Measurements from ENCODE around the gene FUOM.
"Not testable (repeated sequence)": the region's sequence is repeated elsewhere in the genome, so short reads cannot be mapped to it uniquely, and the experiment has no call there.

The FUOM gene

DNA sequence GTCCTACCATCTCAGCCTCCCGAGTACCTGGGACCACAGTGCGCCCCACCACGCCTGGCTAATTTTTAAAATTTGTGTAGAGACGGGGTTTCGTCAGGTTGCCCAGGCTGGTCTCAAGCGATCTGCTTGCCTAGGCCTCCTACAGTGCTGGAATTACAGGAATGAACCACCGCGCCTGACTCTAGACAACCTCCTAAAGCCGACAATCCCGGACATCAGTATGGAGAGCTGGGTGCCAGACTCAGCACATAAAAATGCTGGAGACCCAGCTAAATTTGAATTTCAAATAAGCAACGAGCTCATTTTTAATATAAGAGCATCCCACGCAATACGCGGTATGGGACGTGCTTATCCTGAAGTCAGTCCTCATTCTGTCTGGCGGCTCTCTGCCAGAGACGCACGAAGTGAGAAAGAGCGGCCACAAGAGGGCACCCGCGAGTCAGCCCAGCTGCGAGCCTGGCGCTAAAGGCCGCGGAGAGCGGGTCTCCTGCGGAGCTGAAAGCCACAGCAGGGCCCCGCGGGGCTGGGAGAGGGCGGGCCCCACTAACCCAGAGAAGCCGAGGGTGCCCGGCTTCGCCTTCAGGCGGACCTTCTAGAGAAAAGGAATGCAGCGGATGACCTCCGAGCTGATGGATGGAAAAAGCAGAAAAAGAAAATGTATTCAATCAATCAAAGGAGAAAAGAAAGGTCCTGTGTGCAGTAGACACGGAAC, 28.2 kb downstream of the FUOM start:
- DNase-seq (ENCODE audit: low spot score) = peak; percentile 86

DNA sequence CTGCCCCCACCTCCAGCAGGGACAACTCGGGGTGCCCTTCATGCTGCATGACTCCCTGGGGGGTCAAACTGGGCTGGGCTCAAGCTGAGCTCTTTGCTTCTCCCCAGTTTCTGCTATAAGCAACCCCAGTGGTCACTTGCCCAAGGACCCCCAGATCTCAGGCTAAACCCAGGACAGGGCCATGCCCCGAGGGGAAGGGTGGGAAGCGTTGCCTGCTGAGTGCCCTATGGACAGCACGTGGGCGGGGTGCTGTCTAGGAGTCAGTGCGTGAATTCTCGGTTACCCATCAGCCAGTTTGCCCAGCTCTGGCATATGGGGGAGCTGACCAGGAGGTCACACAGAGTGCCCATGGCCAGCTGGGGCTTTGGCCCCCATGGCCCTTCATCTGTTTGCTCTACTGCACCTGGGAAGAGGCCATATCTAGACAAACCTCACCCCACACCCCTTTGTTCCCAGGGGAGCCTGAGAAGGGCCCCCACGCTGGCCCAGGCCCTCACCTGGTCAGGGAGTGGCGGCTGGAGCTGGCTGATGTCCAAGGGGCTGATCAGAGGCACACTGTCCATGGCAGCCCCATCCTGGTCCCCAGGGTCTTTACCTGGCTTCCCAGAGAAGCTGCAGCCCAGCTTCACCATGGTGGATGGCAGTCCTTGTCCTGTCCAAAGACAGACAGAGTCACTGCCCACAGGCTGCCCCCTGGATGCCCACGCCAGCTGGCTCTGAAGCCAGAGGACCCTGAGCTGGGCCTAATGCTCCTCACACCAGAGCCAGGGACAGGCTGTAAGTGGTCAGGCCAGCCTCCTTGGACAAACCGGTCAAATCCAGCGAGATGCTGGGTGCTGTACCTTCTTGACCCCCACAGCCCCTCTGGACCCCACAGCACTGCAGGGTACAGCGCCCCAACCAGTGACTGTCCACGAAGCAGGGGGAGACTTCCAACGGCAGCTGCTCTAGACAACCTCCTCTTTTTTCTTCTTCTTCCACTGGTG, 29.2 kb downstream of the FUOM start:
- no peak for DNase-seq (ENCODE audit: low spot score)

DNA sequence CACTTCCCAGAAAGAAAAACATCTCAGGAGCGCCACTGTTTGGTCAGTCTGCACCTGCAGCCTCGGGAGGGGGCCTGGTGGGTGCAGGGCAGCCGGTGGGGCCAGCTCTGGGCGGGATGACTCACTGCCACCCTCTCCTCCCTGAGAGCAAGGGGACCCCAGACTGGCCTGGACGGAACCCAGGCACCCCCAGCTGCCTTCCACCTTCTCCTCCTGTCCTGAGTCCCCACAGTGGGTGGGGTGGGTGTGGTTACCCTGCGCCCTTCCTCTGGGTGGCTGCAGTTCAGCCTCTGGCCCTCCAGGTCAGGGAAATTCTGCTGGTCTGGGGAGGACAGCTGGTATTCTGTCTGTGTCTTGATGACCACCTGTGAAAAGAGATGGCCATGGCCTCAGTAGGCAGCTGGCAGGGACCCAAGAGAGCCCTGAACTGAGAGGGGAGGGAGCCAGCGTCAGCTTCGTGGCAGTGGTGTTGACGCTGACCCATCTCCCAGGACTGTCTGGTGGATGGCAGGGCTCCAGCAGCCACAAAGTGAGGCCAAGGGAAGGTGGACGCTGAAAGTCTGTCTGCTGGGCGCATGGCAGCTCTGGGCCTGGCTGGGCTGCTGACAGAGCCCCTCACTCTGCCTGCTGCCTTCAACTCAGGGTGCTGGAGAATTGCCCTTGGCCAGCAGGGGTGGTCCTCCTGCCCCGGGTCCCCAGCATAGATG, 30.0 kb downstream of the FUOM start:
- no peak for DNase-seq (ENCODE audit: low spot score)

DNA sequence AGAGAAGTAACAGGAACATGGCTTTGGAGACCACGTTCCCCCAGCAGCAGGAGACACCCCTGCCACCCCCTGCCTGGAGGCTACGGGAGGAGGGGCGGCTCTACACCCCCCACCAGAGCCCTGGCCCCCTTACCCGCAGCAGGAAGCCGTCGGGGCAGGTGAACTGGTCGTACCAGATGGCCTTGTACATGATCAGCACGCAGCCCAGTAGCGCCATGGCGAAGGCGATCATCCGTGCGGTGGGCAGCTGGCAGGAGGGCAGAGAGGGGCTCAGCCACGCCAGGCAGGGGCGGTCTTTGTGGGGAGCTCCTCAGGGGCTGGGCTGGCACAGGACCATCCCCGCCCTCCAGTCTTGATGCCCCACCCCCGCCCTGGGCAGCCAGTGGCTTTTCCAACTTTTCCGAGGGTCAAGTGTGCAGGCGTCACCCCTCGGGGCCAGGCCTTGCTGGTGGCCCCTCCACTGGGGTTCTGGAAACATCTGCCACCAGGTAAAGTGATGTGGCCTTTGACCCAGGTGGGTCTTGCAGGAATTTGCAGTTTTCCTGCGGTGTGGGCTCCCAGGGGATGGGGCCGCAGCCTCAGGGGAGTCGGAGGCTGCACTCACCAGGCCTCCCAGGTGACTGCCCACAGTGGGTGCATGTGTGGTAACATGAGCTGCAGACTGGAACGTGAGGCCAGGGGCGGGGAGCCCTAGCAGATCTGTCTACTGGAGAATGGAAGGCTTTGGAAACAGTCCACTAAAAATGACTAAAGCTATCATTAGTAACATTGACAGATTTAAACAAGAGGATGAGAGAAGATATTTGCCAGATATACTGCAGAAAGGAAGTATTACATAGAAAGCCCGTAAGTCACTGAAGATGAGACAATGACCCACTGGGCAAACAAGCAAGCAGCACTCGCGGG, 30.8 kb downstream of the FUOM start:
- no peak for DNase-seq (ENCODE audit: low spot score)

DNA sequence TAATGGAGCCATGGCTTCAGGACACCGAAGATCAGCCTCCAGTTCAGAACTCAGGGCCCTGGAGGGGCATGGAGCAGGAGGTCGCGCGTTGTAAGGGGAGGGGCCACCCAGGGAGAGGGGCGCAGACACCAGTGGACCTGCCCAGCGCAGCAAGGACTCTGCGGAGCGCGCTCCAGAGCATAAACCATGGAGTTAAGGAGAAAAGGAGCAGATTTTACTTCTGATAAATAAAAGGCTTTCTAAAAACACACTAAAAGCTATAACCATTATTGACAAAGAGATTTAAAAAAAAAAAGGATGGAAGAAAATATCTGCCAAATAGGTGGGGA, 31.6 kb downstream of the FUOM start:
- DNase-seq (ENCODE audit: low spot score) = no peak

DNA sequence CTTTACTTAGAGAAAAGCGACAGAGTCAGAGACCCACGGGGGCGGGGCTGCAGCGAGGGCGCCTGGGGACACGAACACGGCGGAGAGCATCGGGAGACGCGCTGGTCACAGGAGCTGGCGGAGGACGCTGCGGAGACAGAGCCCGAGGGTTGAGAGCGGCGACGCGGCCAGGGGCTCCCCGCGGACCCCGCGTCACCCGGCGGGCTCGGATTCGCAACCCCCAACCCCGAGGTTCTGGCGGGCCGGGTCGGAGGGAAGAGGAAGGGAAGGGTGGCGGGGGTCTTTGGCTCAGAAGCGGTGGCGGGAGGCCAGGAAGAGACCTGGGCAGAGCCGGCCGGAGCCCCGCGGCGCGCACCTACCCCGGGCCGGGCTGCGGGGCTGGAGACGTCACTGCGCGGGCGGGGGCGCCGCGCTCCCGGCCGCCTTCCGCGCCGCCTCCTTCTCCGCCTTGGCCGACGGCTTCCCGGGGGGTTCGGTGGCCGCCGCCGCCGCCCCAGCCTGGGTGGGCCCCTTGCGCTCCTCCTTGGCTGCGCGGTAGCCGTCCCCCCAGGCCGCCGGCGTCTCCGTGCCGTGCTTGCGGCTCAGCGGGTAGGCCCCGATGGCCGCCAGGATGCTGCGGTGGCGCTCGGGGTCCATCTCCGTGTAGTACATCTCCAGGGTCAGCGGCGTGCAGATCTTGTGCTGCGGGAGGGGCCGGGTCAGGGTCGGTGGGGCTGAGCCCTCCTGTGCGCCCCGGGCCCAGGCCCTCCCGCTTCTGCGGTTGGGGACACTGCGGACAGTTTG, 32.2 kb downstream of the FUOM start:
- no peak for DNase-seq (ENCODE audit: low spot score)

DNA sequence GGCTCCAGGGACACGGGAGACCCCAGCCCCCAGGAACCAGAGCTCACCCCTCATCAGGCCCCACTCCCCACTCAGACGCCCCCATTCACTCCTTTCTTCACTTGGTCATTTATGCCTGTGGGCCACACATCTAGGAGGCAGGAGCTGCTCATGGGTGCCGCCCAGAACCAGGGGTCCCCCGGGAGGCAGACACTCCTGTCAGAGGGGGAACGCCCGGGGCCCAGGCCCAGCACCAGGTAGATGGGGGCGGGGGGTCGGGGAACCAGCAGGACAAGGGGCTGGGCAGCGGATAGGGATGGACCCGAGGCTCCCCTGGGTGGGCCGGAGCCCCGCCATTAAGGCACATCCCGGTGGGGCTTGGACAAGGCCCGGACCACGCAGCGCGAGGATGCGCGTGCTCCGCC, 33.0 kb downstream of the FUOM start:
- DNase-seq (ENCODE audit: low spot score) = no peak

DNA sequence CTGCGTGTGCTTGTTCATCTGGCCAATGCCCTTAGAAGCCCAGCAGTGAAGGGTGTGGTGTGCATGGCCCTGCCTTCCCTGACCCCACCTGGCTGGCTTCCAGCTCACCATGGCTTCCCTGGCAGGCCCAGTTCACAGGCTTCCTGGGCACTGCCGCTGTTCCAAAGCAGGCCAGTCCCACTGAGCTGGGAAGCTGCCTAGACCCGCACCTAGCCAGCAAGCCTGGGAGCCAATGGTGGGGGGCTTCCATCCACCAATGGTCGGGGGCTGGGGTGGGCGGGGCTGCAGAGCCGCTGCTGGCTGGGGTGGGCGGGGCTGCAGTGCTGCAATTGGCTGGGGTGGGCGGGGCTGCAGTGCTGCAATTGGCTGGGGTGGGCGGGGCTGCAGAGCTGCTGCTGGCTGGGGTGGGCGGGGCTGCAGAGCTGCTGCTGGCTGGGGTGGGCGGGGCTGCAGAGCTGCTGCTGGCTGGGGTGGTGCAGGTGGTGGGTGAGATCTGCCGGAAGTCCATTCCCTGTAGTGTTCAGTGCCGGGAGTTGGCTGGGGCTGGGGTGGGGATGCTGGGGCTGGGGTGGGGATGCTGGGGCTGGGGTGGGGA, 33.5 kb downstream of the FUOM start:
- peak; percentile 82 for DNase-seq (ENCODE audit: low spot score)

DNA sequence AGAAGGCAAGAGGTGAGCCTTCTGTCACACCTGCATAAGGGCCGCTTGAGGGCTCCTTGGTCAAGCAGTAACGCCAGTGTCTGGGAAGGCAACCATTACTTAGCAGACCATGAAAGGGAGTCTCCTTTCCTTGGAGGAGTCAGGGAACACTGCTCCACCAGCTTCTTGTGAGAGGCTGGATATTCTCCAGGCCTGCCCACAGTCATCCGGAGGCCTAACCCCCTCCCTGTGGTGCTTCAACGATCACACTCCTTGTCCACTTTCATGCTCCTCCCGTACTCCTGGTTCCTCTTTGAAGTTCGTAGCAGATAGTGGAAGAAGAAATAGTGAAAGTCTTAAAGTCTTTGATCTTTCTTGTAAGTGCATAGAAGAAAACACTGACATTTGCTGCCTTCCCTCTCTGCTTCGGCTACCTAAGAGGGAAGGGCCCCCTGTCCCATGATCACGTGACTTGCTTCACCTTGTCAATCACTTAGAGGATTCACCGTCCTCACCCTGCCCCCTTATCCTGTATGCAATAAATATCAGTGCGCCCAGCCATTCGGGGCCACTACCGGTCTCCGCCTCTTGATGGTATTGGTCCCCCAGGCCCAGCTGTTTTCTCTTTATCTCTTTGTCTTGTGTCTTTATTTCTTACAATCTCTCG, 35.6 kb downstream of the FUOM start:
- DNase-seq (ENCODE audit: low spot score) = not testable (repeated sequence)

DNA sequence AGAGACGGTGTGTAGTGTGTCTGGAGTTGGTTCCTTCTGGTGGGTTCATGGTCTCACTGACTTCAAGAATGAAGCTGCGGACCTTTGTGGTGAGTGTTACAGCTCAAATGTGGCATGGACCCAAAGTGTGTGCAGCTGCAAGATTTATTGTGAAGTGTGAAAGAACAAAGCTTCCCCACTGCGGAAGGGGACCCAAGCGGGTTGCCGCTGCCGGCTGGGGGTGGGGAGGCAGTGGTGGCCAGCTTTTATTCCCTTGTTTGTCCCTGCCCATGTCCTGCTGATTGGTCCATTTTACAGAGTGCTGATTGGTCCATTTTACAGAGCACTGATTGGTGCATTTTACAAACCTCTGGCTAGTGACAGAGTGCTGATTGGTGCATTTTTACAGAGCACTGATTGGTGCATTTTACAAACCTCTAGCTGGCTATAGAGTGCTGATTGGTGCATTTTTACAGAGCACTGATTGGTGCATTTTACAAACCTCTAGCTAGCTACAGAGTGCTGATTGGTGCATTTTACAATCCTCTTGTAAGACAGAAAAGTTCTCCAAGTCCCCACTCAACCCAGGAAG, 36.9 kb downstream of the FUOM start:
- DNase-seq (ENCODE audit: low spot score) = not testable (repeated sequence)

DNA sequence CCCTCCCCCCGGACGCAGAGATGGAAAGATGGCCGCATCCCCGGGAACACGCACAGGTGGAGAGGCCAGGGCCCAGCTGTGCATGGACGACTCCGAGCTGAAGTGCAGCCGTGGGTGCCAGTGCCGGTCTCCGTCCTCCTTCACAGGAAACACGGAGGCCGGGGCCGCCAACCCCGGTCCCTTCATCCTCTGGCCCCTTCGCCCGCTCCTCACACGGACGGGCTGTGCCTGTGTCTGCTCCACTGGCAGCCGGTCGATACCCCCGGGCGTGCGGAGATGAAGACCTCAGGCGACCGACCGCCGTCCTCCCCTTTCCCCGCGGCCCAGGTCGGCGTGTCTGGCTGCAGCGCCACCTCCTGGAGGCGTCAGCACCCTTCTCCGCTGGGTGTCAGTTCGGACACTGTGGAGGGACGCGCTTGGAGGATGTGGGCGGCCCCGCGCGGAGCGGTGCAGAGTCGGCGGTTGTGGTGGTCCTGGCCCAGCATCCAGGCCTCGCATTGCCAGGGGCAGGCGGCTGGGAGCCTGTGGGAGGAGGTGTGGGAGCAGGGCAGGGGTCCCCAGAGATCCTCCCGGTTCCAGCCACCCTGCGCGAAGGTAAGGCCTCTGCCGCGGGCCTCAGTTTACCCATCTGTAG, 39.2 kb downstream of the FUOM start:
- peak; percentile 65 for DNase-seq (ENCODE audit: low spot score)

DNA sequence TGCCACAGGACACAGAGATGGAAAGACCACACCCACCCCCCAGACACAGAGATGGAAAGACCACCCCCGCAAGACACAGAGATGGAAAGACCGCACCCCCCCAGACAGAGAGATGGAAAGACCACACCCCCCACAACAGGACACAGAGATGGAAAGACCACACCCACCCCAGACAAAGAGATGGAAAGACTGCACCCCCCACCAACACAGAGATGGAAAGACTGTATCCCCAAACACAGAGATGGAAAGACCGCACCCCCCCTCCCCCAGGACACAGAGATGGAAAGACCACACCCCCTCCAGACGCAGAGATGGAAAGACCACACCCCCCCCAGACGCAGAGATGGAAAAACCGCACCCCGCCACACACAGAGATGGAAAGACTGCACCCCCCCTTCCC, 41.1 kb downstream of the FUOM start:
- DNase-seq (ENCODE audit: low spot score) = no peak

DNA sequence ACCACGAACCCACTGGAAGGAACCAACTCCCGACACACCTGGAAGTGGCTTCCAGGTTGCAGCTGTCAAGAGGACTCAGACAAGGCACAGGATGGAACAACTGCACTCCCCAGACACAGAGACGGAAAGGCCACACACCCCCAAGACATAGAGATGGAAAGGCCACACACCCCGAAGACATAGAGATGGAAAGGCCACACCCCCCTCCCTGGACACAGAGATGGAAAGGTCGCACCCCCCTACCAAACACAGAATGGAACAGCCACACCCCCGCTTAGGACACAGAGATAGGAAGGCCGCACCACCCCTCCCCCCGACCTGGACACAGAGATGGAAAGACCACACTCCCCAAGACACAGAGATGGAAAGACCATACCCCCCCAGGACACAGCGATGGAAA, 41.6 kb downstream of the FUOM start:
- DNase-seq (ENCODE audit: low spot score) = no peak

DNA sequence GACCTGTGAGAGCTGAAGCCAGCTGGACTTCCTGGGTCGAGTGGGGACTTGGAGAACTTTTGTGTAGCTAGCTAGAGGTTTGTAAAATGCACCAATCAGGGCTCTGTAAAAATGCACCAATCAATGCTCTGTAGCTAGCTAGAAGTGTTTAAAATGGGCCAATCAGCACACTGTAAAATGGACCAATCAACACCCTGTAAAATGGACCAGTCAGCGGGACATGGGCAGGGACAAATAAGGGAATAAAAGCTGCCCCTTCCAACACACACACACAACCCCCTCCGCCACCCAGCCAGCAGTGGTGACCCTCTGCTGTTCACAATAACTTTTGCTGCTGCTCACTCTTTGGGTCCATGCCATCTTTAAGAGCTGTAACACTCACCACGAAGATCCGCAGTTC, 42.0 kb downstream of the FUOM start:
- no peak for DNase-seq (ENCODE audit: low spot score)

DNA sequence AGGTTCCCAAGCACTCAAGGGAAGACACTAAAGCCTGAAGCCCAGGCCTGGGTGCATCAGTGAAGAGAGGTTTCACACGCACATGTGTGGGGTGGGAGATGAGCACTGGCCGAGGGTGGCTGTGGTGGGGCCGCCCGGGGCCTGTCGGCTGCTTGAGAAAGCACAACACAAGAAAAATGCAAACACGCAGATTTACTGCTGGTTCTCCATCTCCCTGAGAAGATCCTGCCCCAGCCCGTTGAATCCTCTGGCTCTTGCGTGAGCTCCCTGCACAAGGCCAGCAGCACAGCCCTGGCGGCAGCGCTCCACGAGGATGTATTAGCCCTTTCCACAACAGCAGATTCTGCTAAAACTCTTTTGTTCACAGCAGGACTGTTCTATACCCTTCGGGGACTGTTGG, 42.9 kb downstream of the FUOM start:
- DNase-seq (ENCODE audit: low spot score) = no peak

DNA sequence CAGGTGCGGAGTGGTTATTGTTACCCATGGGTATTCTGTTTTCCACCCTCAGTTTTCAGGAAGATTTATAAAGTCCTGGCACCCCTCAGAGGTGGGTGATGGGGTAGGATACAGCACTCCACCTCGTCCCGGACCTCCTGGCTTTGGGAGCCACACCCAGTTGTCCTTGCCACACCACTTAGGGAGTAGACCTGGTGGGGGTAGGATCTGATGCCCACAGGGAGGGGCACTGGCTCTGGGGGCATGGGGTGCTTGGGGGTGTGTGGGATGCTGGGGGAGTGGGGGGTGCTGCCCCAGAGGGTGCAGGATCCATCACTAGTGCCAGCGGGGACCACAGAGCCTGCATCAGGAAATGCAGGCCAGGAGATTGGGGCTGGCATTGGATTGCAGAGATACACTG, 44.6 kb downstream of the FUOM start:
- DNase-seq (ENCODE audit: low spot score) = no peak

DNA sequence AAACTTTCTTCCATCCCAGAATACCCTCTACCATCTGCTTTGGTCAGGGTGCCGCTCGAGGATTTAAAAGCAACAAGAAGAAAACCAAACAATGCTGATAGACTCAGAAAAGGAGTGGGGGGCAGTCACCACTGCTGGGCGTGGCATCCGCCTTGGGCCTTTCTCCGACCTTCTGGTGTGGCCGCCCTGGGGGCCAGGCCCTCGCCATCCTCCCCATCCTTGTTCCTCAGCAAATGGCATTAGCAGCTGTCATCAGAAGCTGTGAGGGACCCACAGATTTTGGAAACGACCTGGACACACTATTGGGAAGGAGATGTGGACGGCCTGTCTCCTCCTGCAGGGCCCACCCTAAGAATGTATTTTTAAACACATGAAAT, 45.1 kb downstream of the FUOM start:
- DNase-seq (ENCODE audit: low spot score) = no peak

DNA sequence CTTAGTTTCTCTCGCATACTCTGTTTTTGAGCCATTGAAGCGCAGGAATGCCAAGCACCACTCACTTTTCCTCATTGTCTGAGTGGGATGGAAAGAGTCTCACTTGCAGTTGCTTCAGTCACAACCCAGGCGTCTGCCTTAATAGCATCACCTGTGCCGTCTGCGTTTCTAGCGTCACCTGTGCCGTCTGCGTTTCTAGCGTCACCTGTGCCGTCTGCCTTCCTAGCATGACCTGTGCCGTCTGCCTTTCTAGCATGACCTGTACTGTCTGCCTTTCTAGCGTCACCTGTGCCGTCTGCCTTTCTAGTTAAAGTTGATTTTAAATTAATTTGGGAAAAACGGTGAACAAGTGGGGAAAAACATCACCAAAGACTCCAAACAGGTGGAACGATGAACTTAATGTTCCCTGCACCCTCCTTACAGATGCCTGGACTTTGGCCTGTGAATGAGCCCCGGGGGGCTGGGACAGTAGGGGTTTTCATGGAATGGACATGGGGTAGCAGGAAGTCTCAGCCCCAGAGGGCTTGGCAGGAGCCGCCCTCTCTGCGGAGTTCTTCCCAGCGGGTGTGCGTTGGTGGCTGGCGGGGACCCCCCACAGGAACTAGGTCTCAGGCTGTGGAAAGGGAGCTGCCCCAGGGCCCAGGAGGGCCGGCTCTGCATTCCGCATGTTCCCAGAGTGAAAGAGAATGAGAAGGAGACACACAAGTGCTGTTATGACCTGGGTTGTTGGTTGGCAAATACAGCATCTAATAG, 45.6 kb downstream of the FUOM start:
- DNase-seq (ENCODE audit: low spot score) = no peak

DNA sequence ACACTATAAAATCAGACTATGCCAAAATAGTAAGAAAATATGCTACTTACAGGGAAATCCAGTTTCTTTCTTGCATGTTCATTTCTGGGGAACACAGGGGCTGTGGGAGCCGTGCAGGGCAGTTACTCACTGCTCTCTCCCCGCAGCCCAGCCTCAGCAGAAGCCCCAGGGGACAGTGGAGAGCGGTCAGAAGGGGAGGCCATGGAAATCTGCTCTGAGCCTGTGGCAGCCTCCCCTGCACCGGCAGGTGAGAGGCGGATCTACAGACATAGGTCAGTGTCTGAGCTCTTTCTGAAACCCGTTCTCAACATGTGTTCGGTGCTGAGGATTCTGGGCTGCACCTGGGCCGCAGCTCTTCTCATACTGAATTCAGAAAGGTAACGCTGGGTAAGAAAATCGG, 46.2 kb downstream of the FUOM start:
- no peak for DNase-seq (ENCODE audit: low spot score)

Measured in germinal center (tissue), 1 donor.